ENCODE measurements around the gene XRCC4.

XRCC4 gene

DNA sequence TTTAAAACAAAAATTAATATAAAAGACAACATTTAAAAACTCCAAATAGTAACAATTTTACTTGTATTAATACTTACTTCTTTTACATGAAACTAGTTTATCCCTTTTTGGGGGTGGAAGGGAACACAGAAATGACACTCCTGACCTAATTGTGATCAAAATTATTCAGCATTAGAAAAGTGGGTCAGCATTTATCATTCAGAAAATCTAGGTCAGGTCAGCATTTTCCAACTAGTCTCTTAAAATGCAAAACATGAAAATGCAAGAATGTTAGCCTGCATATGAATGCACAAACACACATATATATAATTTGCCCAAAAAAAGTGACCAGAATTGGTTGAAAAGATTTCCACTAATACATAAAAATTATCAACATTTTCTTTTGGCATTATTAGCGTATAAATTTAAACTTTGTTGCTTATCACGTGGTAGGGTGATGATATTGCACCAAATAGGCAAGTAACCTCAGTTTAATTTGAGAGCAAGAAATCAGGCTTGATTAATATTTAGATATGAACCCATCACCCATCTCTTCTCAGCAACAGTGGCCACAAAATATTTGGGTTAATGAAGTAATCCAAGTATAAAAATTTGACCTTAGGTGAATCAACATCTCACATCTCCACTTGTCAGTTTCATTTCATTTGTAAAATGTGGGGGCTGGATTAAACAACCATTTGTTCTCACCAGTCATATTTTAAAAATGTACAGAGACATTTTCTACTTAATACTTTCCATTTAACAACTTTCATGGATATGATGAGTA lies 5.9 kb upstream of the XRCC4 start:
- DNase-seq (ENCODE audit: low read depth): no peak

GRCh38 chr5:83072966-83073365 lies 4.4 kb upstream of the XRCC4 start:
- no peak for DNase-seq (ENCODE audit: low read depth)

GRCh38 chr5:83077662-83078261 lies 415 bp downstream of the XRCC4 start:
- DNase-seq (ENCODE audit: low read depth): no peak

DNA sequence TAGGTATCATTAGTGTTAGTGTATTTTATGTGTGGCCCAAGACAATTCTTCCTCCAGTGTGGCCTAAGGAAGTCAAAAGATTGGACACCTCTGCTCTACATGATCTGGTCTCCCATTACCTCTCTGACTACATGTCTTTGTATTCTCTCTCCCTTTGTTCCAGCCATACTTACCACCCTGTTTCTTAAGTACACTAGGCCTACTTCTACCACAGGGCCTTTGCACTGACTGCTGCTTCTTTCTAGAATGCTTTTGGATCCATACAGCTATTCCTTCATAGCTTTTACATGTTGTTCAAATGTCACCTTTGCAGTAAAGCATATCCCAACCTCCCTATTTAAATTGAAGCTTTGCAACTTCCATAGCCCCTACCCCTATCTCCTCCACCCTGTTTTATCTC lies 5.4 kb downstream of the XRCC4 start:
- DNase-seq (ENCODE audit: low read depth): no peak

DNA sequence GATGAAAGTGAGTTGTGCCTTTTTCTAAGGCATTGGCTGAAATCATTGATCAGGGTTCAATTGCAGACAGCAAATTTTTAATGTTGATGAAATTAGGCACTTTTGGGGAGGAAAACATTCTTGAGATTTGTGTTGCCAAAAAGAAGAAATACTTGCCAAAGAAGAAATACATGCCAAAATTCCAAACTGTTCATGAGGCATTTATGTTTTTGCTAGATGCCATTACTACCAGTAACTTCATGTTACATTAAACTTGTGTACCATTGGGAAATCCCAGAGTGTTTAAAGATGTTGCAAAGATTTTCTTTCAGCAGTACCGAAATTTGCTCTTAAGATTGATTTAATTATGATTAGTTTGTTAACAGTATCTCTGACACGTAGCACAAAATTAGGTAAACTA lies 7.0 kb downstream of the XRCC4 start:
- no peak for DNase-seq (ENCODE audit: low read depth)

- no peak for DNase-seq (ENCODE audit: low read depth)
Observed at GRCh38 chr5:83085106-83085505, 7.8 kb downstream of the XRCC4 start.

- DNase-seq (ENCODE audit: low read depth): no peak
Observed at GRCh38 chr5:83090169-83090568, 12.8 kb downstream of the XRCC4 start.

GRCh38 chr5:83092619-83093018 lies 15.3 kb downstream of the XRCC4 start:
- no peak for DNase-seq (ENCODE audit: low read depth)

DNA sequence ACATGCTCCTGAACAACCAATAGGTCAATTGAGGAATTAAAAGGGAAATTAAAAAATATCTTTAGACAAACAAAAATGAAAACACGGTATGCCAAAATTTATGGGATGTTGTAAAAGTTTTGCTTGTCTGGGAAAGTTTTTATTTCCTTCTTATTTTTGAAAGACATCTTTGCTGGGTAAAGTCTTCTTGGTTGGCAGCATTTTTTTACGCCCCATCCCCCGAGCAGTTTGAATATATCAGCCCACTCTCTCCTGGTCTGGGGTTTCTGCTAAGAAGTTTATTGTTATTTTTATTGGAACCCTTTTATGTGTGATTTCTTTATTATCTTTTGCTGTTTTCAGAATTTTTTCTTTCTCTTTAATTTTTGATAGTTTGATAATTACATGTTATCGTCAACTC lies 16.3 kb downstream of the XRCC4 start:
- no peak for DNase-seq (ENCODE audit: low read depth)

DNA sequence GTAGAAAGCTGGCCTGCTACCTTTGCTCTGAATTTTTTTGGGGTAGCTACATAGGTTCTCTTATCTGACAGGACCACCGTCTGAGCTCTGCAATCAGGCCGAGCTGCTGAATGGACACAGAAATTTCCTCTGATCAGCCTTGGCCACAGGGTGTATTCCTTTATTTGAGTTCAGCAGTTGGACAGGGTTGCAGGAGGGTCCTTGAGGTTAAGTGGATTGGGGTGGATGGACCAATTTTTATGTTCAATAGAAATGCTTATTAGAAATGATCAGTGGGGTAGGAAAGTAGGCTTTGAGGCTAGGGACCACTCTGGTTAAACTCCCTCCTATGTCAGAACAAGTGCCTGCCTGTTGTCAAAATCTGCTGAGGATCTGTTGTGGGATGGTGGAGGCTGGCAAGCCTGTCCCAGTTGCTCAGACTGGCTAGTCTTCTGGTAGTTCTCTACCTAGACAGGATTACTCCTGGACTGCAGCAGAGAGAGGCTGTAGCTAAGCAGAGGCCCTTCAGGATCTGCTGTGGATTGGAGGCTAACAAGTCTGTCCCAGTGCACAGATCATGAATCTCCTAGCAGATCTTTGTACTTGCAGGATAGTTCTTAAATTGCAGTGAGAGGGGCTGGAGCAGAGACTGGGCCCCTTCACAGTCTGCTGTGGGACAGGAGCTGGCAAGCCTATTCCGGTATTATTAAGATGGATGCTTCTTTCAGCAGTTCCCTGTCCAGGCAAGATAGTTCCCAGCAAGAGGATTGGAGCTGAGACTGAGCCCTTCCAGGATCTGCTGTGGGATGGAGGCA lies 18.0 kb downstream of the XRCC4 start:
- no peak for DNase-seq (ENCODE audit: low read depth)

- no peak for DNase-seq (ENCODE audit: low read depth)
Observed at GRCh38 chr5:83095957-83096539, 18.7 kb downstream of the XRCC4 start.

GRCh38 chr5:83096660-83097339 lies 19.5 kb downstream of the XRCC4 start:
- DNase-seq (ENCODE audit: low read depth): no peak

DNA sequence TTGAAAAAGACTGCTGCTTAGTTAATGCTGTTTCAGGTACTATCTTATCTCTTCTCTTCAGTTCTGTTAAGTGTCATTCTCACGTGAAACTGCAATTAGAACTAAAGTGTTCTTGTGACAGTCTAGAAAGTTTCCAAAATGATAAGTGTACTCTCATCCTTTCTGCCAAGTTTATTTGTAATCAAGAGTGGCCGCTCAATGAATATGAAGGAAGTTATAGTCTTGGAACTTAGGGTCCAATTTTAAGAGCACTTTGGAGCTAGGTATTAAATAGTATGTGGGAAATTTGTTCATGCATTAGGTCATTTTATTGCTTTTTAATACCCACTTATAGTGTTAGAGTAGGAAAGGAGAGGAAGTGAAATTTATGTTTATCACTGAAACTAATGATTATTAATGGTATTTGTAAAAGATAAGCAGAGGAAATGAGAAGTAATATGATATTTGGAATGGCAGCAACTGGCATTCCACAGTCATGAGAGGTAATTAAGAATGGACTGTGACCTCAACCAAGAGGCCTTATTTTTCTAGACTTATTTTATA lies 20.4 kb downstream of the XRCC4 start:
- no peak for DNase-seq (ENCODE audit: low read depth)

DNA sequence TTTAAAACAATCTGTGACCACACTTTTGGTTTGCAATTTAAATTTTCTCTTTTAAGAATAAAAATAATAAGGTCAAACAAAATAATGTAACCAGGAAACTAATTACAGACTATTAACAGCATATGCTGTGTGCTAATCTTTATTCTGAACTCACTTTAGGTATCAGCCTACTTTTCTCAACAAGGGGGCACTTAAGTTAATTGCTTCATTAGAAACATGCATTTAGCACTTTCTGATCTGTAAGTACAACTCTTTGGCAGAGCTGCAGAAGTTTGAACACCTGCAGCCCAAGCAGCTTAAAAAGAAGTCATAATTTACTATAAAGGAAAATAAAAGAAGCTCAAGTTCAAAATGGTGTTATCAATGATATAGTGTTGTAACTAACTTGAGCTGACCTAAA lies 21.7 kb downstream of the XRCC4 start:
- no peak for DNase-seq (ENCODE audit: low read depth)

DNA sequence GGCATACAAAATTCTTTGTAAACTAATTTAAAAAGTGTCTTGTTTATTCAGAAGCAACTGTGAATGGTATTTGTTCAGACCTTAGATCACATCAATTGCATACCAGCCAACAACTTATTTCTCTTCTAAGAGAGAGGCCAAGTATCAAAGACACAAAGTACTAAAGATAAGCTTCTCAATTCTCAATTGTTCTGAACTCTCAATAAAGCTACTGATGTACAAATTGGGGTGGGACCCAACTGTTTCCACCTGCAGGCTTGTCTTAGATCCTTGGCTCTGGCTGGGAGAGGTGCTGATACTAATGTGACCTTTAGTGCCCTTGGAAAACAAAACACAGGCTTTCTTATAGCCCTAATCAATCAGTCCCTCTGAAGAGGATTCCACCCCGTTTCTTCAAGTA lies 22.1 kb downstream of the XRCC4 start:
- no peak for DNase-seq (ENCODE audit: low read depth)

DNA sequence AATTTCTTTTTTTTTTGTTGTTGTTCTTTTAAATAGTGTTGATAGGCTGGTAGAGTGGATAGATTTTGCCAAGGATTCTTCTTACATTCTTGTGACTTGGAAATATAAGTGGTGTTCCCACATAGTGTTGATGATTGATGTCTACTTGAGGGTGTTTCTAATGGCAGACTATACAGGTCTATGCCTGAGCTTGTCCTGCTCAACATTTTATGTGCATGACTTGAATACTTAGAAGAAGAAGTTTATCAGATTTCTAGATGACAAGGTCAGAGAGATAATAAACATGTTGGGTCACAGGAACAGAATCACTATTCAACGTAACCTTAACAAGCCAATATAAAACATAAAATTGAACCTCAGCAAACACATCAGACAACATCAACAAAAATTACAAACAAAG lies 24.2 kb downstream of the XRCC4 start:
- DNase-seq (ENCODE audit: low read depth): no peak

DNA sequence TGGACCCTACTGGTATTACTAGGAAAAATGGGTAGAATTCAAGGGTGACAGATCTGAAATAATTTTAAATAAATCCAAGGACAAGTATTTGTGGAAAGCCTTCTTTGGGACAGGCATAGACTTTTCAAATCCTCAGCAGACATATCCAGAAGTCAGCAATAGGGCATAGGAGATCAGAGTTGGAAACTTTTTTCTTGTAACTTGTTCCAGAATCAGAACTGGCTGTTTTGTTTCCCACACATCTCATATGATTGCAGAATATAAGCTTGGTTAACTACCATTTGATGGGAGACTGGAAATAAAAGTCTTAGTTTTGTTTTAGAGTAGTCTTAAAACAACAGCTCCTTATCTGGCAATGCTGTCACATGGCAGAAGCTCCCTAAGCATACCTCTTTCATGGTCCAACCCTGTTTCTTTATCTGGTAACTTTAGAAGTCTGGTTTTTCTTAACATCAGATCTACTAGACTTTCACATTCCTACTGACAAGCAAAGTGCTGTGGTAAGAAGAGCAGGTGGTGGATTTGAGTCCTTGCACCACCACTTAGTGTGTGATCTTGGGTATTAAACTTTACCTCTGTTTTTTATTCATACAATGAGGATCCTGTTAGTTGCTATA lies 25.1 kb downstream of the XRCC4 start:
- no peak for DNase-seq (ENCODE audit: low read depth)

GRCh38 chr5:83104021-83104420 lies 26.7 kb downstream of the XRCC4 start:
- no peak for DNase-seq (ENCODE audit: low read depth)

- DNase-seq (ENCODE audit: low read depth): no peak
Observed at GRCh38 chr5:83107692-83108420, 30.5 kb downstream of the XRCC4 start.

DNA sequence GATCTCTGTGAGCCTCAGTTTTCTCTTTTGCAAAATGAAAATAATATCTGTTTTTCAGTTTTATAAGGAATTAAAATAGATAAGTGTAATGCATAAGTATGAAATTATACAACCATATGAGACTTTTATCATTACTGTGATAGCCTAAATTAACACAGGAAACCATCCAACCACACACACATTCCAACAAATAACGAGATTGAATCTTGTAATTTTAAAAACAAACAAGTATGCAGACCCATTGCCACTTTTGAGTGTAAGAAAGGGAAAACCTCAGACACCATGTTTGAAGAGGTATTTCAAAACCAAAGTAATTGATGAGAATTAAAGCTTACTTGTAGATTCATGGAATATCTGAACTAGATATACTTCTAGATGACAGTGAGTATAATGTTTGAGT lies 32.0 kb downstream of the XRCC4 start:
- DNase-seq (ENCODE audit: low read depth): no peak

GRCh38 chr5:83115816-83116215 lies 38.5 kb downstream of the XRCC4 start:
- no peak for DNase-seq (ENCODE audit: low read depth)
